SU-DHL-6 (cell line): ENCODE results near the gene KCNIP4.
"Not testable (repeated sequence)": the region's sequence is repeated elsewhere in the genome, so short reads cannot be mapped to it uniquely, and the experiment has no call there.

Source experiments
- H2AFZ ChIP-seq: fragments of 200-600 bp; sonication (generic); 2 replicates; pipeline ENCODE4 v1.6.1; 2014; ENCODE audit warnings: low read depth, mild to moderate bottlenecking, moderate library complexity, mixed read lengths, antibody characterized with exemption, low read length; ENCODE audit not compliant: severe bottlenecking
- H3F3A ChIP-seq: fragments of 200-600 bp; shearing (Covaris generic); 2 replicates; pipeline ENCODE4 v1.6.0; 2016; ENCODE audit warnings: antibody characterized with exemption, mild to moderate bottlenecking; ENCODE audit not compliant: insufficient read depth
- H3K27ac ChIP-seq: fragments of 200-600 bp; sonication (generic); 2 replicates; pipeline ENCODE4 v1.5.1; 2016; ENCODE audit warnings: low read depth, mild to moderate bottlenecking, low read length, moderate library complexity, mixed read lengths
- H3K27me3 ChIP-seq: fragments of 200-600 bp; sonication (generic), shearing (Covaris generic); 2 replicates; pipeline ENCODE4 v1.6.0; 2014; ENCODE audit warnings: mild to moderate bottlenecking, low read length
- H3K36me3 ChIP-seq: fragments of 200-600 bp; sonication (generic); 2 replicates; pipeline ENCODE4 v1.6.1; 2014; ENCODE audit warnings: mild to moderate bottlenecking, low read length, mixed read lengths
- H3K4me2 ChIP-seq: fragments of 300-600, 200-600 bp; shearing (Covaris generic), sonication (generic); 2 replicates; pipeline ENCODE4 v1.6.0; 2014; ENCODE audit warnings: low read length, low read depth, mild to moderate bottlenecking; ENCODE audit not compliant: poor library complexity, severe bottlenecking
- H3K4me3 ChIP-seq: fragments of 200-600 bp; sonication (generic); 2 replicates; pipeline ENCODE4 v1.5.1; 2014; ENCODE audit warnings: antibody characterized with exemption, low read length, mild to moderate bottlenecking, mixed read lengths; ENCODE audit not compliant: insufficient read depth, poor library complexity, severe bottlenecking
- H3K79me2 ChIP-seq: fragments of 200-600 bp; sonication (generic); 2 replicates; pipeline ENCODE4 v1.6.1; 2014; ENCODE audit warnings: mild to moderate bottlenecking, low read length, moderate library complexity; ENCODE audit not compliant: insufficient read depth
- H3K9ac ChIP-seq: fragments of 200-600 bp; sonication (generic); 2 replicates; pipeline ENCODE4 v1.7.0; 2014; ENCODE audit warnings: mild to moderate bottlenecking, low read length
- H3K9me2 ChIP-seq: fragments of 200-600 bp; sonication (generic); replicated peaks from 2 replicates; pipeline ENCODE4 v1.6.1; 2014; ENCODE audit warnings: low read length; ENCODE audit not compliant: insufficient read depth
- H3K9me3 ChIP-seq: fragments of 200-600 bp; sonication (generic); 2 replicates; pipeline ENCODE4 v1.6.1; 2014; ENCODE audit warnings: low read length, mixed read lengths; ENCODE audit not compliant: insufficient read depth
- H4K20me1 ChIP-seq: fragments of 200-600 bp; sonication (generic); 2 replicates; pipeline ENCODE4 v1.6.1; 2014; ENCODE audit warnings: low read depth, mild to moderate bottlenecking, antibody characterized with exemption, low read length, moderate library complexity, mixed read lengths
- EZH2phosphoT487 ChIP-seq: fragments of 200-600 bp; sonication (generic), shearing (Covaris generic); conservative IDR thresholded peaks from 2 replicates; pipeline ENCODE4 v1.6.1; 2018; ENCODE audit warnings: mild to moderate bottlenecking, antibody characterized with exemption, low read length, moderate library complexity, mixed read lengths
- TF ChIP-seq, protein P1 (sequence below): fragments of 200-600 bp; sonication (generic); IDR thresholded peaks from one replicate; pipeline ENCODE4 v1.5.1; 2017; ENCODE audit warnings: antibody characterized with exemption, mild to moderate bottlenecking, low read length, moderate library complexity; ENCODE audit not compliant: insufficient read depth, poor library complexity, severe bottlenecking

KCNIP4 gene

DNA sequence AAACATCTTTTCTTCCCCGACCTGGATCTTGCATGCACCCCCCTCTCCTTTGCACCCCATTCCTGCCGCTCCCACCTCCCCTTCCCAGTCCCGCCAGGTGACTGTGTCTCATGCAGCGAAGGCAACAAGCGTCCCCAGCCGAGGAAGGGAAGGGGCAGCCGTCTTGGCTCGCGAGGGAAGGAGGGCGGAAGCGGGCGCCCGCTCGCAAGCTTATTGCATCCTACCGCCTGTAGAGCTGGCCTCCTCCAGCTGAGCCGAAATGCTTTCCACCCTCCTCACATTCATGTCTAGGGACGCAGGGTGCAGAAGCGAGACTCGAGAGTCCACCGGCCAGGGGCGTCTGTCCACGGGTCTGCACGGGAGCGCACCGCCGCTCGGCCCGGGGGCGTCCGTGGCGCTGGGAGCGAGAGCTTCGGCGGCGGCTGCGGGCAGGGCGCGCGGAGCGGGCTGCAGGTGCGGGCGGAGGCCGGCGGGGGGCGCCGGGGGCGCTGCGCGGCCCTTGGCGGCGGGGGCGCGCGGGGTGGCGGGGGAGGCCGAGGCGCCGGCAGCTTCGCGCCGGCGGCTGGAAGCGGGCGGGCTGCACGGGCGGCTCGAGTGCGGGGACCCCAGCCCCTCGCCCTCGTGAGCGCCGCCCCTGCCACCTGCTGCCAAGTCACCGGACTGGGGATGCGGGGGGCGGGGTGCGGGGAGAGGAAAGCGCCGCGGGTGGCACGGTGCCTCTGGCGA is at the start of gene KCNIP4:
KCNIP4 (minus strand) TSS at position 426 of the 726 bp plus-strand sequence.
- no peaks in the 10 kb centered on the region for H3K9me3 ChIP-seq
- H4K20me1 ChIP-seq, result no peaks in the 10 kb centered on the region
- H3K27ac ChIP-seq, result no peak within 1 kb of the TSS
- H3K9me2 ChIP-seq, result no peaks in the 10 kb centered on the region
- H3K4me2 ChIP-seq, result no peak within 1 kb of the TSS
- no peak within 1 kb of the TSS for H3K4me3 ChIP-seq
- H3K79me2 ChIP-seq, result no peaks in the 10 kb centered on the region
- no peaks in the 10 kb centered on the region for H3K27me3 ChIP-seq
- no peak within 1 kb of the TSS for H3K9ac ChIP-seq
- TF ChIP-seq, protein P1, sequence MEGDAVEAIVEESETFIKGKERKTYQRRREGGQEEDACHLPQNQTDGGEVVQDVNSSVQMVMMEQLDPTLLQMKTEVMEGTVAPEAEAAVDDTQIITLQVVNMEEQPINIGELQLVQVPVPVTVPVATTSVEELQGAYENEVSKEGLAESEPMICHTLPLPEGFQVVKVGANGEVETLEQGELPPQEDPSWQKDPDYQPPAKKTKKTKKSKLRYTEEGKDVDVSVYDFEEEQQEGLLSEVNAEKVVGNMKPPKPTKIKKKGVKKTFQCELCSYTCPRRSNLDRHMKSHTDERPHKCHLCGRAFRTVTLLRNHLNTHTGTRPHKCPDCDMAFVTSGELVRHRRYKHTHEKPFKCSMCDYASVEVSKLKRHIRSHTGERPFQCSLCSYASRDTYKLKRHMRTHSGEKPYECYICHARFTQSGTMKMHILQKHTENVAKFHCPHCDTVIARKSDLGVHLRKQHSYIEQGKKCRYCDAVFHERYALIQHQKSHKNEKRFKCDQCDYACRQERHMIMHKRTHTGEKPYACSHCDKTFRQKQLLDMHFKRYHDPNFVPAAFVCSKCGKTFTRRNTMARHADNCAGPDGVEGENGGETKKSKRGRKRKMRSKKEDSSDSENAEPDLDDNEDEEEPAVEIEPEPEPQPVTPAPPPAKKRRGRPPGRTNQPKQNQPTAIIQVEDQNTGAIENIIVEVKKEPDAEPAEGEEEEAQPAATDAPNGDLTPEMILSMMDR, result no peak
- H3K36me3 ChIP-seq, result no peaks in the 10 kb centered on the region
- H3F3A ChIP-seq, result no peaks in the 10 kb centered on the region
- H2AFZ ChIP-seq, result no peak within 1 kb of the TSS

DNA sequence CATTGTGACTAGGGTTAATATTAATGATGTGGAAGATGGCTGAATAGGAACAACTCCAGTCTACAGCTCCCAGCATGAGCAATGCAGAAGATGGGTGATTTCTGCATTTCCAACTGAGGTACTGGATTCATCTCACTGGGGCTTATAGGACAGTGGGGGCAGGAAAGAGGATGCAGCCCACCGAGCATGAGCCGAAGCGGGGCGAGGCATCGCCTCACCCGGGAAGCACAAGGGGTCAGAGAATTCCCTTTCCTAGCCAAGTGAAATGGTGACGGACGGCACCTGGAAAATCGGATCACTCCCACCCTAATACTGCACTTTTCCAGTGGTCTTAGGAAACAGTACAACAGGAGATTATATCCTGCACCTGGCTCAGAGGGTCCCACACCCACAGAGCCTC is 48.0 kb upstream of the KCNIP4 start:
- not testable (repeated sequence) for H3K9me3 ChIP-seq, H3K9me2 ChIP-seq, H3K4me3 ChIP-seq, H2AFZ ChIP-seq, H3K27me3 ChIP-seq, H3K79me2 ChIP-seq, H3F3A ChIP-seq, H4K20me1 ChIP-seq, H3K27ac ChIP-seq, H3K9ac ChIP-seq, H3K4me2 ChIP-seq, H3K36me3 ChIP-seq

DNA sequence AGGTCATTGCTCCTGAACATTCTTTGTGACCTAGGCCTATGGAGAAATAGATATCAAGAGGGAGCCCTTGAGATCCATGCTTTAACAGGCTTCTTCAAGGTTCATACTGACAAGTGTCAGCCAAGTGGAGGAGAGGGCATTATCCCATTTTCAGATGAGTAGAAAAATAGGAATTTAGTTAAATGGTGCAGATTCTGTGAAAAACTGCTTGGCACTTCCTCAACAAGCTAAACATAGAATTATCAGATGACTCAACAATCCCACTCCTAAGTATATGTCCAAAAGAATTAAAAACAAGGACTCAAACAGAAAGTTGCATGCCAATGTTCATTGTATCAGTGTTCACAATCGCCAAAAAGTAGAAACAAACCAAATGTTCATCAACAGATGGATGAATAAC is 43.8 kb upstream of the KCNIP4 start:
- Histone ChIP-seq H3K9ac (no peak overlapping the region), H2AFZ (no peak overlapping the region), H3K9me2 (no peaks in the 10 kb centered on the region), H4K20me1 (no peaks in the 10 kb centered on the region), H3K27me3 (no peaks in the 10 kb centered on the region), H3K36me3 (no peaks in the 10 kb centered on the region), H3F3A (no peaks in the 10 kb centered on the region), H3K4me2 (no peak overlapping the region), H3K9me3 (no peaks in the 10 kb centered on the region), H3K4me3 (no peak overlapping the region), H3K27ac (no peak overlapping the region), H3K79me2 (no peaks in the 10 kb centered on the region)
- TF ChIP-seq, protein P1, result no peak
- no peak for TF ChIP-seq EZH2phosphoT487

DNA sequence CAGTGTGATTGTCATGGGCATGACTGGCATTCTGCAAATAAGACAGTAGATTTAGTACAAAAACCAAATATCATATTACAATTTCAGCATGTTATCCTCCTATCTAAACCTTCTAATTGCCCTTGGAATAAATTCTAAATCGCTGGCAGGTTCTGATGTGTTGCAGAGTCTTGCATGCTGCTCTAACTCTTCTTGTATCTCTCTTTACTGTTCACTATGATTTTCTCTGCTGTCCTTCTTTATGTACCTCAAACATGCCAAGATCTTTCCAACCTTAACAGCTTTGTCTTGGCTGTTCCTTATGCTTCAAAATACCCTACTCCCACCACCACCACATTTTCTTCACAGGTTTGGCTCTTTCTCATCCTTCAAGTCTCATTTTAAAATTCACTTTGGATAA is 43.0 kb upstream of the KCNIP4 start:
- H4K20me1 ChIP-seq, result no peaks in the 10 kb centered on the region
- no peak overlapping the region for H3K9ac ChIP-seq
- H3K36me3 ChIP-seq, result no peaks in the 10 kb centered on the region
- H3F3A ChIP-seq, result no peaks in the 10 kb centered on the region
- H3K4me3 ChIP-seq, result no peak overlapping the region
- H3K4me2 ChIP-seq, result no peak overlapping the region
- TF ChIP-seq EZH2phosphoT487, result no peak
- TF ChIP-seq, protein P1, result no peak
- H3K27ac ChIP-seq, result no peak overlapping the region
- no peaks in the 10 kb centered on the region for H3K9me3 ChIP-seq
- no peak overlapping the region for H2AFZ ChIP-seq
- H3K9me2 ChIP-seq, result no peaks in the 10 kb centered on the region
- H3K79me2 ChIP-seq, result no peaks in the 10 kb centered on the region
- H3K27me3 ChIP-seq, result no peaks in the 10 kb centered on the region
